Stomach (tissue), 4 donors: ENCODE results near the gene DOCK4.

ENCODE experiments used
- CTCF ChIP-seq, 7 experiments: fragments of 450-650 bp in 4 of 7; fragments of 200-600 bp in 3 of 7; sonication (generic) in 3 of 7; IDR thresholded peaks; one replicate each; pipeline ENCODE4 v1.5.1; 2016 to 2019; ENCODE audit warnings: antibody characterized with exemption in 7 of 7, control low read depth in 2 of 7, mild to moderate bottlenecking in 1 of 7
- EP300 ChIP-seq: sonication (generic); formaldehyde crosslinking; IDR thresholded peaks from one replicate; pipeline ENCODE4 v1.6.1; 2017; ENCODE audit warnings: antibody characterized with exemption
- POLR2A ChIP-seq, 4 donors: fragments of 450-650 bp; IDR thresholded peaks; one replicate each; pipeline ENCODE4 v1.6.1; 2016; ENCODE audit warnings: antibody characterized with exemption in 4 of 4, control low read depth in 2 of 4, mild to moderate bottlenecking in 1 of 4, moderate library complexity in 1 of 4
- POLR2AphosphoS5 ChIP-seq, 3 donors: sonication (generic); formaldehyde crosslinking; IDR thresholded peaks; one replicate each; pipeline ENCODE4 v1.6.1; 2016; ENCODE audit warnings: antibody characterized with exemption in 3 of 3

GRCh38 chr7:111929264-111929663 lies 276.9 kb downstream of the DOCK4 start:
- TF ChIP-seq CTCF (IDR thresholded peaks at IDR 0.05) (no peak), POLR2AphosphoS5 (IDR thresholded peaks at IDR 0.05) (no peak), POLR2A (IDR thresholded peaks at IDR 0.05) (no peak), EP300 (no peak)
